ENCODE measurements around the gene CDC20. TPM values are rescaled to one million over a fixed set of nuclear protein-coding genes. Genes with fewer than 3 reads are reported as not detected.

The CDC20 gene
- total and polyA plus RNA-seq, 7 experiments from 2014 or later, result 0.38 to 101 (median 0.78) TPM; not detected in 2

DNA sequence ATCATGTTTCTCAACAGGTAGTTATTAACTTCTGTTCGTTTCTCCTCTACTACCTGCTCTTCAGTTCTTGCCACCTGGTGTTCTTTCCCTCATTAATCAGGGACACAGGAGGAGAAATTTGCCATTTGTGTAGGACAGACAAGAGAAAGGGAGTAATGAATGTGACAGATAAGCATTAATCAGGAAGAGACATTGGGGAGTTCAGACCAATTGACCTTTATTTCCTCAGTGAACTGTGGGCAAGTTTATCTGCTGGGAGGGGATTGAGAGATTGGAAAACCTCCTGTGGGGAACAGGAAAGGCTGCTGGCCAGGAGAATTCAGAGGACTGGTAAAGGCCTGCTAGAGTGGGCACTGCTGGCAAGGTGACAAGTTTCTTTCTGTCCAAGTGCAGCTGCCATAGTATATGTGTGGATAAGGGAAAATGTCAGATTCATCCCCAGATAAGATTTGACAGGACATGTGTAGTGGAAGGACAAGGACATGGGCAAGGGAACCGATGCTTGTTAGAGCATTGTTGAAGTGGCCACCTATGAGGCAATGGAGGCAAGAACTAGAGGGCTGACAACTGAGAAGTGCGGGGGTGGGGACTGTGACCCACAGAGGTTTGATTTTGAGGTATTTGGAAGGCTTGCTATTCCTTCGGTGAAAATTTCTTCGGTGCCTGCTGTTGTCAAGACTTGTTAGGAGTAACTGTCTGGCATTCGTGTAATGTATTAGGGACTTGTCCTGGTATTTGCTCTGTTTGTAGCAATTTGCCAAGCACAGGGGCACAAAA lies 43.5 kb downstream of the CDC20 start:
- ChIA-PET POLR2A (no interaction called here), CTCF (no interaction called here)
- peaks cover 5 to 24% (median 21%) of the 10 kb centered on the region in 7 donors for H3K4me1 Mint-ChIP-seq
- peaks cover 8 to 52% (median 30%) of the 10 kb centered on the region in 5 donors for H3K36me3 Mint-ChIP-seq
- Histone ChIP-seq H3K27me3 (ENCODE audit: control insufficient read depth in 2 of 2, insufficient read depth in 2 of 2, low read length in 2 of 2) (no peaks in the 10 kb centered on the region), H3K9me3 (ENCODE audit: control insufficient read depth in 2 of 3, low read length in 3 of 3) (no peaks in the 10 kb centered on the region), H3K4me1 (ENCODE audit: control insufficient read depth in 2 of 2, insufficient read depth in 2 of 2, low read length in 2 of 2) (no peaks in the 10 kb centered on the region), H3K27ac (ENCODE audit: low read depth, low read length) (no peak overlapping the region), H3K4me3 (ENCODE audit: low read length) (no peak overlapping the region), H3K36me3 (ENCODE audit: control insufficient read depth in 2 of 3, insufficient read depth in 3 of 3, low read length in 3 of 3) (peaks cover 5 to 45% (median 16%) of the 10 kb centered on the region in 3 experiments)
- intact Hi-C loops (cut with micrococcal nuclease), result no loop called here
- DNase-seq, result no peak
- H3K4me3 Mint-ChIP-seq, result no peak overlapping the region
- peak overlapping the region in 3 of 9 donors; percentile 27 to 49 (median 43) for H3K27ac Mint-ChIP-seq
- H3K27me3 Mint-ChIP-seq, result no peaks in the 10 kb centered on the region
- H3K9me3 Mint-ChIP-seq, result no peaks in the 10 kb centered on the region
- ATAC-seq, result no peak

DNA sequence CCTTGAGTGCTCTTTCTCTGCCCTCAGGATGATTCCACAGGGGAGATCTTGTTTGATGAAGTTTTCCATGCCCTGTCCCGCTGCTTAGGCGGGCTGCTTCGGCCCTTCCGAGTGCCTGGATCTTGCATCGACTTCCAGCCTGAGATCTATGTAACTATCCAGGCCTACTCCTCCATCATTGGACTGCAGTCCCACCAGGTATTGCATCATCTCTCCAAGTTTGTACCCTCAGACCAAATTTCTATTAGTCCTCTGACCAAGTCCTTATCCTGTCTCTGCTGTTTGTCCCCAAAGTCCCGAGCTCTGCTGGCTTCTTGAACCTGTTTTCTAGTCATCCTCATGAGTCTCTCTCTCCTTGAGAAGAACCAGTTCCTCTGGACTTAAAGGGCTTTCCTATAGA lies 45.6 kb downstream of the CDC20 start:
- no peaks in the 10 kb centered on the region for H3K9me3 Mint-ChIP-seq
- Histone ChIP-seq H3K27ac (ENCODE audit: low read depth, low read length) (no peak overlapping the region), H3K9me3 (ENCODE audit: control insufficient read depth in 2 of 3, low read length in 3 of 3) (no peaks in the 10 kb centered on the region), H3K4me1 (ENCODE audit: control insufficient read depth in 2 of 2, insufficient read depth in 2 of 2, low read length in 2 of 2) (no peaks in the 10 kb centered on the region), H3K36me3 (ENCODE audit: control insufficient read depth in 2 of 3, insufficient read depth in 3 of 3, low read length in 3 of 3) (peaks cover 5 to 55% (median 16%) of the 10 kb centered on the region in 3 experiments), H3K4me3 (ENCODE audit: low read length) (no peak overlapping the region), H3K27me3 (ENCODE audit: control insufficient read depth in 2 of 2, insufficient read depth in 2 of 2, low read length in 2 of 2) (no peaks in the 10 kb centered on the region)
- peaks cover 12 to 56% (median 35%) of the 10 kb centered on the region in 5 donors for H3K36me3 Mint-ChIP-seq
- POLR2A ChIA-PET, result no interaction called here
- DNase-seq (no peak), ATAC-seq (no peak)
- H3K4me3 Mint-ChIP-seq, result no peak overlapping the region
- intact Hi-C loops (cut with micrococcal nuclease), result no loop called here
- peaks cover 2 to 21% (median 16%) of the 10 kb centered on the region in 7 donors for H3K4me1 Mint-ChIP-seq
- H3K27ac Mint-ChIP-seq, result no peak overlapping the region
- CTCF ChIA-PET, result no interaction called here
- no peaks in the 10 kb centered on the region for H3K27me3 Mint-ChIP-seq

- peaks cover 5 to 56% (median 16%) of the 10 kb centered on the region in 3 experiments for H3K36me3 ChIP-seq (ENCODE audit: control insufficient read depth in 2 of 3, insufficient read depth in 3 of 3, low read length in 3 of 3)
- H3K36me3 Mint-ChIP-seq, result peaks cover 14 to 64% (median 36%) of the 10 kb centered on the region in 5 donors
- CTCF ChIA-PET, result no interaction called here
Measured at GRCh38 chr1:43405219-43405875, 46.6 kb downstream of the CDC20 start.

GRCh38 chr1:43405876-43406234 lies 47.1 kb downstream of the CDC20 start:
- Histone ChIP-seq H3K27ac (ENCODE audit: low read depth, low read length) (no peak overlapping the region), H3K4me1 (ENCODE audit: control insufficient read depth in 2 of 2, insufficient read depth in 2 of 2, low read length in 2 of 2) (no peaks in the 10 kb centered on the region), H3K4me3 (ENCODE audit: low read length) (no peak overlapping the region), H3K36me3 (ENCODE audit: control insufficient read depth in 2 of 3, insufficient read depth in 3 of 3, low read length in 3 of 3) (peaks cover 5 to 56% (median 16%) of the 10 kb centered on the region in 3 experiments), H3K27me3 (ENCODE audit: control insufficient read depth in 2 of 2, insufficient read depth in 2 of 2, low read length in 2 of 2) (no peaks in the 10 kb centered on the region), H3K9me3 (ENCODE audit: control insufficient read depth in 2 of 3, low read length in 3 of 3) (no peaks in the 10 kb centered on the region)
- DNase-seq, result no peak
- Mint-ChIP-seq H3K9me3 (no peaks in the 10 kb centered on the region), H3K27me3 (no peaks in the 10 kb centered on the region), H3K36me3 (peaks cover 14 to 64% (median 36%) of the 10 kb centered on the region in 5 donors), H3K4me3 (no peak overlapping the region), H3K27ac (peak overlapping the region in 1 of 9 donors; percentile 15), H3K4me1 (peaks cover 2 to 21% (median 12%) of the 10 kb centered on the region in 7 donors)
- no peak for ATAC-seq
- POLR2A ChIA-PET, result no interaction called here
- CTCF ChIA-PET, result no interaction called here
- intact Hi-C loops (cut with micrococcal nuclease), result no loop called here

More at GRCh38 chr1:43405219-43405875, 46.6 kb downstream of the CDC20 start:
- Mint-ChIP-seq H3K27ac (no peak overlapping the region), H3K4me3 (no peak overlapping the region), H3K9me3 (no peaks in the 10 kb centered on the region), H3K4me1 (peaks cover 2 to 21% (median 13%) of the 10 kb centered on the region in 7 donors), H3K27me3 (no peaks in the 10 kb centered on the region)
- POLR2A ChIA-PET, result no interaction called here
- Histone ChIP-seq H3K9me3 (ENCODE audit: control insufficient read depth in 2 of 3, low read length in 3 of 3) (no peaks in the 10 kb centered on the region), H3K27ac (ENCODE audit: low read depth, low read length) (no peak overlapping the region), H3K27me3 (ENCODE audit: control insufficient read depth in 2 of 2, insufficient read depth in 2 of 2, low read length in 2 of 2) (no peaks in the 10 kb centered on the region), H3K4me3 (ENCODE audit: low read length) (no peak overlapping the region), H3K4me1 (ENCODE audit: control insufficient read depth in 2 of 2, insufficient read depth in 2 of 2, low read length in 2 of 2) (no peaks in the 10 kb centered on the region)
- no peak for ATAC-seq
- DNase-seq, result no peak
- intact Hi-C loops (cut with micrococcal nuclease), result no loop called here

- ATAC-seq (no peak), DNase-seq (no peak)
- H3K27me3 Mint-ChIP-seq, result no peaks in the 10 kb centered on the region
- H3K4me1 Mint-ChIP-seq, result peaks cover 0 to 10% (median 3%) of the 10 kb centered on the region in 7 donors
- no peaks in the 10 kb centered on the region for H3K4me1 ChIP-seq (ENCODE audit: control insufficient read depth in 2 of 2, insufficient read depth in 2 of 2, low read length in 2 of 2)
- no peaks in the 10 kb centered on the region for H3K9me3 ChIP-seq (ENCODE audit: control insufficient read depth in 2 of 3, low read length in 3 of 3)
- ChIA-PET POLR2A (interaction anchor here (0.9 kb wide), 1 partner anchor 15 kb away, joined by 3 read pairs; no protein-coding TSS in a partner anchor), CTCF (interaction anchor here (0.5 to 1.2 kb wide), 2 partner anchors 184 to 248 kb away, joined by 3 to 5 read pairs; no protein-coding TSS in a partner anchor)
- intact Hi-C loops (cut with micrococcal nuclease), result no loop called here
- H3K36me3 Mint-ChIP-seq, result peaks cover 20 to 44% (median 24%) of the 10 kb centered on the region in 5 donors
- H3K36me3 ChIP-seq (ENCODE audit: control insufficient read depth in 2 of 3, insufficient read depth in 3 of 3, low read length in 3 of 3), result peaks cover 3 to 35% (median 11%) of the 10 kb centered on the region in 3 experiments
- no peak overlapping the region for H3K4me3 ChIP-seq (ENCODE audit: low read length)
- H3K9me3 Mint-ChIP-seq, result no peaks in the 10 kb centered on the region
- H3K27ac Mint-ChIP-seq, result no peak overlapping the region
- no peak overlapping the region for H3K27ac ChIP-seq (ENCODE audit: low read depth, low read length)
- H3K4me3 Mint-ChIP-seq, result no peak overlapping the region
- H3K27me3 ChIP-seq (ENCODE audit: control insufficient read depth in 2 of 2, insufficient read depth in 2 of 2, low read length in 2 of 2), result no peaks in the 10 kb centered on the region
Measured at GRCh38 chr1:43410571-43410970, 51.8 kb downstream of the CDC20 start.

All from naive thymus-derived CD4-positive, alpha-beta T cell (primary cell).